Adrenal gland (tissue), 5 donors: Measurements from ENCODE around the gene PGM2.
"Not testable (repeated sequence)": the region's sequence is repeated elsewhere in the genome, so short reads cannot be mapped to it uniquely, and the experiment has no call there.

ENCODE experiments used
- CTCF ChIP-seq, 6 experiments: fragments of 450-650 bp in 4 of 6; fragments of 200-600 bp in 2 of 6; sonication (generic) in 1 of 6; IDR thresholded peaks; 1 replicate in 5 of 6; 2 replicates in 1 of 6; pipeline versions ENCODE4 v1.5.1 to v1.8.0; 2016 to 2021; ENCODE audit warnings: antibody characterized with exemption in 6 of 6, mild to moderate bottlenecking in 2 of 6, moderate library complexity in 1 of 6
- POLR2A ChIP-seq, 2 donors: fragments of 450-650 bp; IDR thresholded peaks; one replicate each; pipeline ENCODE4 v1.6.1; 2017; ENCODE audit warnings: antibody characterized with exemption in 2 of 2, mild to moderate bottlenecking in 2 of 2, moderate library complexity in 1 of 2
- donor health status: DM: no; HTN: no; CAD: no.

DNA sequence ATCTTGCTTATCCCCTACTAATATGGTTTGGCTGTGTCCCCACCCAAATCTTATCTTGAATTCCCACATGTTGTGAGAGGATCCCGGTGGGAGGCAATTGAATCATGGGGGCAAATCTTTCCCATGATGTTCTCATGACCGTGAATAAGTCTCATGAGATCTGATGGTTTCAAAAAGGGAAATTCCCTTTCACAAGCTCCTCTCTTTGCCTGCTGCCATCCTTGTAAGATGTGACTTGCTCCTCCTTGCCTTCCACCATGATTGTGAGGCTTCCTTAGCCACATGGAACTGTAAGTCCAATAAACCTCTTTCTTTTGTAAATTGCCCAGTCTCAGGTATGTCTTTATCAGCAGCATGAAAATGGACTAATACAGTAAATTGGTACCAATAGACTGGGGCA, 40.2 kb upstream of the PGM2 start:
- TF ChIP-seq POLR2A, CTCF (IDR thresholded peaks at IDR 0.05): not testable (repeated sequence)
